Measurements from ENCODE around the gene SOST. TPM values are rescaled to one million over a fixed set of nuclear protein-coding genes. Genes with fewer than 3 reads are reported as not detected.

The SOST gene
- total and polyA plus RNA-seq, 2 donors (not counting 1 experiment from before 2014, with no cell fraction given), result not detected

GRCh38 chr17:43768382-43768781 is 9.8 kb upstream of the SOST start:
- peaks cover 30% of the 10 kb centered on the region for H3K4me1 Mint-ChIP-seq
- Histone ChIP-seq H3K4me1 (ENCODE audit: control insufficient read depth in 2 of 2, insufficient read depth in 2 of 2, low read length in 2 of 2) (peaks cover 19% of the 10 kb centered on the region in 2 donors), H2AFZ (ENCODE audit: insufficient read depth, low read depth, low read length, poor library complexity, severe bottlenecking) (no peak overlapping the region), H3K27me3 (replicated peaks in 1 of 4; ENCODE audit: control extremely low read depth in 1 of 4, control insufficient read depth in 3 of 4, insufficient read depth in 4 of 4, low read length in 3 of 4) (no peaks in the 10 kb centered on the region), H3K9ac (ENCODE audit: low read length) (peak overlapping the region; percentile 7), H3K36me3 (replicated peaks in 1 of 2; ENCODE audit: control extremely low read depth in 1 of 2, control insufficient read depth in 1 of 2, extremely low read depth in 1 of 2, insufficient read depth in 2 of 2, low read length in 1 of 2) (no peaks in the 10 kb centered on the region), H3K27ac (ENCODE audit: low read length in 2 of 2) (no peak overlapping the region), H3K4me3 (ENCODE audit: control extremely low read depth in 1 of 5, extremely low read depth in 1 of 5, insufficient read depth in 1 of 5, low read depth in 2 of 5, low read length in 4 of 5) (no peak overlapping the region), H3K79me2 (ENCODE audit: control insufficient read depth, insufficient read depth, low read length) (no peaks in the 10 kb centered on the region), H4K20me1 (ENCODE audit: control insufficient read depth, insufficient read depth, low read length, poor library complexity, severe bottlenecking) (no peaks in the 10 kb centered on the region), H3K4me2 (replicated peaks; ENCODE audit: low read depth, low read length, poor library complexity, severe bottlenecking) (peak overlapping the region; percentile 43), H3K9me3 (ENCODE audit: control extremely low read depth in 1 of 3, control insufficient read depth in 2 of 3, insufficient read depth in 1 of 3, low read length in 2 of 3) (peaks cover 0 to 6% (median 0%) of the 10 kb centered on the region in 3 donors)
- H3K27me3 Mint-ChIP-seq, result no peaks in the 10 kb centered on the region
- intact Hi-C loops (cut with micrococcal nuclease), result no loop called here
- H3K9me3 Mint-ChIP-seq (ENCODE audit: insufficient read depth), result no peaks in the 10 kb centered on the region
- peak; percentile 69 for ATAC-seq (ENCODE audit: low read depth)
- WGBS (ENCODE audit: insufficient coverage), result 18% methylated on average over 7 of the region's 9 CpGs
- ChIA-PET POLR2A (interaction anchor here (0.5 kb wide), 1 partner anchor 1932 kb away, joined by 4 read pairs; the partner anchor contains the start of gene NT5C3B), CTCF (interaction anchor here (11.5 to 16.1 kb wide), 2 partner anchors 71 to 191 kb away, joined by 153 to 524 read pairs; no protein-coding TSS in a partner anchor)
- no peak overlapping the region for H3K27ac Mint-ChIP-seq
- no peak overlapping the region for H3K4me3 Mint-ChIP-seq
- TF ChIP-seq EZH2 (IDR thresholded peaks at IDR 0.05; ENCODE audit: borderline replicate concordance, insufficient read depth, low read depth, low read length, poor library complexity, severe bottlenecking) (no peak), CTCF (IDR thresholded peaks at IDR 0.05) (no peak)
- peak; percentile 67 for DNase-seq

DNA sequence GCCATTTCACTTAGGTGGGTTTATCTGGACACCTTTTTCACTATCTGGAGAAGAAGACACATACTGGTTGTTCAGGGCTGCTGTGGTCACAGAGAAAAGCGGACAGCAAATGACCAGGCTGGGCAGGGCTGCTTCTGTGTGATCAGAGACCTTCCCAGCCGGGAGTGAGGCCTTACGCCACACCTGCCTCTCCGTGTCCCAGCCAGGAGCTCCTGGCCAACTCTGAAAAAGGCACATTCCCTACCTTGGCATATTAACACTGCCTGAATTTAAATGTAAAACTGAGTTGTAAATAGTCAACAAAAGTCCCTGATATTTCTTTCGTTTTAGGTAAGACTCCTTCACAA is 9.1 kb upstream of the SOST start:
- H3K9me3 Mint-ChIP-seq (ENCODE audit: insufficient read depth), result no peaks in the 10 kb centered on the region
- ATAC-seq (ENCODE audit: low read depth) (no peak), DNase-seq (no peak)
- H3K27me3 ChIP-seq (replicated peaks in 1 of 4; ENCODE audit: control extremely low read depth in 1 of 4, control insufficient read depth in 3 of 4, insufficient read depth in 4 of 4, low read length in 3 of 4), result no peaks in the 10 kb centered on the region
- ChIA-PET POLR2A (interaction anchor here (0.5 kb wide), 1 partner anchor 1932 kb away, joined by 4 read pairs; the partner anchor contains the start of gene NT5C3B), CTCF (interaction anchor here (0.6 to 16.1 kb wide), 11 partner anchors 10 to 248 kb away, joined by 3 to 524 read pairs (median 5); partner anchors contain the start of genes DUSP3 and SOST)
- peaks cover 0 to 6% (median 0%) of the 10 kb centered on the region in 3 donors for H3K9me3 ChIP-seq (ENCODE audit: control extremely low read depth in 1 of 3, control insufficient read depth in 2 of 3, insufficient read depth in 1 of 3, low read length in 2 of 3)
- TF ChIP-seq EZH2 (IDR thresholded peaks at IDR 0.05; ENCODE audit: borderline replicate concordance, insufficient read depth, low read depth, low read length, poor library complexity, severe bottlenecking) (no peak), CTCF (IDR thresholded peaks at IDR 0.05) (no peak)
- H3K4me1 Mint-ChIP-seq, result peaks cover 23% of the 10 kb centered on the region
- H3K9ac ChIP-seq (ENCODE audit: low read length), result no peak overlapping the region
- peaks cover 12 to 13% of the 10 kb centered on the region in 2 donors for H3K4me1 ChIP-seq (ENCODE audit: control insufficient read depth in 2 of 2, insufficient read depth in 2 of 2, low read length in 2 of 2)
- intact Hi-C loops (cut with micrococcal nuclease), result no loop called here
- no peaks in the 10 kb centered on the region for H4K20me1 ChIP-seq (ENCODE audit: control insufficient read depth, insufficient read depth, low read length, poor library complexity, severe bottlenecking)
- no peaks in the 10 kb centered on the region for H3K79me2 ChIP-seq (ENCODE audit: control insufficient read depth, insufficient read depth, low read length)
- no peak overlapping the region for H3K4me3 Mint-ChIP-seq
- H3K4me2 ChIP-seq (replicated peaks; ENCODE audit: low read depth, low read length, poor library complexity, severe bottlenecking), result no peak overlapping the region
- no peaks in the 10 kb centered on the region for H3K27me3 Mint-ChIP-seq
- H3K27ac ChIP-seq (ENCODE audit: low read length in 2 of 2), result no peak overlapping the region
- no peaks in the 10 kb centered on the region for H3K36me3 ChIP-seq (replicated peaks in 1 of 2; ENCODE audit: control extremely low read depth in 1 of 2, control insufficient read depth in 1 of 2, extremely low read depth in 1 of 2, insufficient read depth in 2 of 2, low read length in 1 of 2)
- WGBS (ENCODE audit: insufficient coverage), result 90% methylated on average over 2 of the region's 5 CpGs
- no peak overlapping the region for H2AFZ ChIP-seq (ENCODE audit: insufficient read depth, low read depth, low read length, poor library complexity, severe bottlenecking)
- H3K4me3 ChIP-seq (ENCODE audit: control extremely low read depth in 1 of 5, extremely low read depth in 1 of 5, insufficient read depth in 1 of 5, low read depth in 2 of 5, low read length in 4 of 5), result no peak overlapping the region
- no peak overlapping the region for H3K27ac Mint-ChIP-seq

All from B cell (primary cell).